Glutamatergic neuron (in vitro differentiated cells): Measurements from ENCODE around the gene CA5B. TPM values are rescaled to one million over a fixed set of nuclear protein-coding genes. Genes with fewer than 3 reads are reported as not detected.
"Not testable (repeated sequence)": the region's sequence is repeated elsewhere in the genome, so short reads cannot be mapped to it uniquely, and the experiment has no call there.

Source experiments
- DNase-seq: peaks from one replicate; pipeline ENCODE4 v3.0.0; 2022
- H3K27ac Mint-ChIP-seq: one replicate; pipeline ENCODE4 v1.8.0; 2020; ENCODE audit warnings: mild to moderate bottlenecking, mixed read lengths, inconsistent platforms; ENCODE audit not compliant: unreplicated experiment
- H3K27me3 Mint-ChIP-seq: one replicate; pipeline ENCODE4 v1.8.0; 2020; ENCODE audit warnings: mild to moderate bottlenecking, moderate library complexity, mixed read lengths, inconsistent platforms; ENCODE audit not compliant: unreplicated experiment
- H3K36me3 Mint-ChIP-seq: one replicate; pipeline ENCODE4 v1.8.0; 2020; ENCODE audit warnings: mild to moderate bottlenecking, mixed read lengths, inconsistent platforms; ENCODE audit not compliant: unreplicated experiment
- H3K4me1 Mint-ChIP-seq: one replicate; pipeline ENCODE4 v1.8.0; 2020; ENCODE audit warnings: mild to moderate bottlenecking, low read depth, mixed read lengths, inconsistent platforms; ENCODE audit not compliant: unreplicated experiment
- H3K4me3 Mint-ChIP-seq: one replicate; pipeline ENCODE4 v1.8.0; 2020; ENCODE audit warnings: mild to moderate bottlenecking, mixed read lengths, inconsistent platforms; ENCODE audit not compliant: unreplicated experiment
- H3K9me3 Mint-ChIP-seq: one replicate; pipeline ENCODE4 v1.8.0; 2020; ENCODE audit warnings: mild to moderate bottlenecking, moderate library complexity, mixed read lengths, inconsistent platforms; ENCODE audit not compliant: unreplicated experiment
- total RNA-seq: library from RNA; stranded (reverse); fragmentation: NEBNext Ultra II Directional; extraction: Animal tissue kit (Norgen Biotek cat#: 25700); gene quantifications from one replicate; pipeline ENCODE4 v1.2.1, GENCODE V29; 2021; ENCODE audit not compliant: unreplicated experiment
- TF ChIP-seq, protein P1 (sequence below): fragments of 200-600 bp; sonication (generic); IDR thresholded peaks from one replicate; pipeline ENCODE4 v1.5.0; 2021; ENCODE audit not compliant: partially characterized antibody, unreplicated experiment

The CA5B gene
- total RNA-seq, 1 donor from 2014 or later: 4.1 TPM

DNA sequence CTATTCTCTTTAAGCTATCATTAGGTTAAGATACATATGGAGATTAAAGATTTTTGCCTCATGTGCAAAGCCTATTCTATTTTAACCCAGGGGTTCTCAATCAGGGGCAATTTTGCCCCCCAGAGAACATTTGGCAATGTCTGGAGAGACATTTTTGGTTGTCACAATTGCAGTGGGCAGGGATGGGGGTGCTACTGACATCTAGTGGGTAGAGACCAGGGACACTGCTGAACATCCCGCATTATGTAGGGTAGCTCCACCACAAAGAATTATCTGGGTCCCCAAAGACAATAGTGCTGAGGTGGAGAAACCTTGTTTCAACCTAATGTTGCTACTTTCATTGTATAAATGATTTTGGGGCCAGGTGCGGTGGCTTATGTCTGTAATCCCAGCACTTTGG lies 13.2 kb upstream of the CA5B start:
- H3K9me3 Mint-ChIP-seq: no peaks in the 10 kb centered on the region
- H3K27ac Mint-ChIP-seq: no peak overlapping the region
- no peak overlapping the region for H3K4me3 Mint-ChIP-seq
- TF ChIP-seq, protein P1, sequence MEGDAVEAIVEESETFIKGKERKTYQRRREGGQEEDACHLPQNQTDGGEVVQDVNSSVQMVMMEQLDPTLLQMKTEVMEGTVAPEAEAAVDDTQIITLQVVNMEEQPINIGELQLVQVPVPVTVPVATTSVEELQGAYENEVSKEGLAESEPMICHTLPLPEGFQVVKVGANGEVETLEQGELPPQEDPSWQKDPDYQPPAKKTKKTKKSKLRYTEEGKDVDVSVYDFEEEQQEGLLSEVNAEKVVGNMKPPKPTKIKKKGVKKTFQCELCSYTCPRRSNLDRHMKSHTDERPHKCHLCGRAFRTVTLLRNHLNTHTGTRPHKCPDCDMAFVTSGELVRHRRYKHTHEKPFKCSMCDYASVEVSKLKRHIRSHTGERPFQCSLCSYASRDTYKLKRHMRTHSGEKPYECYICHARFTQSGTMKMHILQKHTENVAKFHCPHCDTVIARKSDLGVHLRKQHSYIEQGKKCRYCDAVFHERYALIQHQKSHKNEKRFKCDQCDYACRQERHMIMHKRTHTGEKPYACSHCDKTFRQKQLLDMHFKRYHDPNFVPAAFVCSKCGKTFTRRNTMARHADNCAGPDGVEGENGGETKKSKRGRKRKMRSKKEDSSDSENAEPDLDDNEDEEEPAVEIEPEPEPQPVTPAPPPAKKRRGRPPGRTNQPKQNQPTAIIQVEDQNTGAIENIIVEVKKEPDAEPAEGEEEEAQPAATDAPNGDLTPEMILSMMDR: no peak
- DNase-seq: no peak
- H3K27me3 Mint-ChIP-seq: no peaks in the 10 kb centered on the region
- H3K4me1 Mint-ChIP-seq: no peaks in the 10 kb centered on the region
- no peaks in the 10 kb centered on the region for H3K36me3 Mint-ChIP-seq

DNA sequence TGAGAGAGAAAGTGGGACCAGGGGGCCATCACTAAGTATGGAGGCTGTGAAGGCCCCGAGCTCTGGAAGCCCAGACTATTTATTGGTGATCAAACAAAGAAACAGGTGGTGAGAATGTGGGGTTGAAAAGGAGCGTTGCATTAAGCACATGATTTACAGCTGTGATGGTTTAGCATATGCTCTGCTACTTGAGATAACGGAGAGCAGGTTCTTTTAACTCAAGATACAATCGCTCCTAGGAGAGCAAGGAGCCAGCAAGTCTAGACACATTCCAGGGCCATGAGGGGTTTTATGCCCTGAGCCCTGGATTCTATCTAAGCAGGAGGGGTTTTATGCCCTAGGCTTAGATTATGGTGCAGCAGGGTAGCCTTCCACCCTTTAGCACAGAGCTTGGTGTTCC lies 6.7 kb upstream of the CA5B start:
- not testable (repeated sequence) for H3K9me3 Mint-ChIP-seq, DNase-seq, H3K36me3 Mint-ChIP-seq, H3K4me1 Mint-ChIP-seq, H3K27me3 Mint-ChIP-seq, H3K27ac Mint-ChIP-seq, H3K4me3 Mint-ChIP-seq

DNA sequence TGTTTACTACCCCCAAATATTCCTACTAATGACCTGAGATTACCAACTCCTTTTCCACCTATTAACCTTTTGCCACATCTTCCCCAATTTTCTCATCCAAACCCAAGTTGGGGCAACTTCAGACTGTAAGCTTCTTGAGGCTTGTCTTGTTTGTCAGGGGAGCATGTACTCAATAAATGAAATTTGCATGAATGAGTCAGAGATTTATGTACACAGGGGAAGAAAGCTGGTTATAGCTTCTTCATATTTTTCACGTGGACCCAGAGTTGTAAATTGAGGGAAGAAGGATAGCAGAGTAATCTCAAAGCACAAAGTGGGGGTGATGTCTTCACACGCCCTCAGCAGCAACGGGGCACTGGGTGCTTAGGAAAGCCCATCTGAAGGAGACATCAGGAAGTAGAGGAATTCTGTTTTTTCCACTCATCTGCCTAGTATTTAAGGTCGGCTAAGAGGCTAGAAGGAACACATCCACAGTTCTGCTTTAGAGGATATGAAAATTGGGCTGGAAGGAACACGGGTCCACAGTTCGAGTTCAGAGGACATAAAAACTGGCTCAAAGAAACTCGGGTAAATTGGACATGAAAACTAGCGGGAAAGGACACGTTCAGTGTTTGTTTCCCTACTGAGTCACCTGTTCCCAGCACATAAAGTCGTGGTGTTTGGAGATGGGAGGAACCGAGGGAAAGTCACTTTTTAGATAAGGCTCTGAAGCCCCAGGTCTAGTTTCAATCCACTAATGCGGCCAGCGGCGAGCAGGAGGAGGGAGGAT lies 696 bp upstream of the CA5B start:
- peak overlapping the region; percentile 74 for H3K4me3 Mint-ChIP-seq
- no peaks in the 10 kb centered on the region for H3K27me3 Mint-ChIP-seq
- TF ChIP-seq, protein P1: no peak
- no peaks in the 10 kb centered on the region for H3K36me3 Mint-ChIP-seq
- H3K4me1 Mint-ChIP-seq: no peaks in the 10 kb centered on the region
- no peak overlapping the region for H3K27ac Mint-ChIP-seq
- DNase-seq: no peak
- no peaks in the 10 kb centered on the region for H3K9me3 Mint-ChIP-seq

DNA sequence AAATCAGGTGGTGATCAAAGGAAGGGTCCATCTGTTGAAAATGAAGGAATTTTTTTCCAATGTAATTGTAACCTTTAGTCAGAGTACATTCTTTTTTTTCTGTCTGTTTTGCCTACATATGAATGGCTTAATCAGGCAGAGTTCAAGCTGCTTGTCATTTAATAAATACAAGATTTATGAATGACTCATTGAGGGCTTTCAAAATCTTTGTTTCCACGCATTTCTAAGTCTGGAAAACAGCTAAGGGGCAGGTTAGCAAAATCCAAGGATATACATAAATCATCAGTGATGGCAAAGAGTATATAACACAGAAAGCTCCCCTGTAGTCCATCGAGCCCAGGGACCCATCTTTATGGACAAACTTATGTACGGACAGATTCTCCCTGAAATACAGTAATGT lies 1.8 kb downstream of the CA5B start:
- Mint-ChIP-seq H3K27me3 (no peaks in the 10 kb centered on the region), H3K4me3 (no peak overlapping the region), H3K36me3 (no peaks in the 10 kb centered on the region), H3K9me3 (no peaks in the 10 kb centered on the region), H3K4me1 (no peaks in the 10 kb centered on the region), H3K27ac (no peak overlapping the region)
- TF ChIP-seq, protein P1: no peak
- no peak for DNase-seq

DNA sequence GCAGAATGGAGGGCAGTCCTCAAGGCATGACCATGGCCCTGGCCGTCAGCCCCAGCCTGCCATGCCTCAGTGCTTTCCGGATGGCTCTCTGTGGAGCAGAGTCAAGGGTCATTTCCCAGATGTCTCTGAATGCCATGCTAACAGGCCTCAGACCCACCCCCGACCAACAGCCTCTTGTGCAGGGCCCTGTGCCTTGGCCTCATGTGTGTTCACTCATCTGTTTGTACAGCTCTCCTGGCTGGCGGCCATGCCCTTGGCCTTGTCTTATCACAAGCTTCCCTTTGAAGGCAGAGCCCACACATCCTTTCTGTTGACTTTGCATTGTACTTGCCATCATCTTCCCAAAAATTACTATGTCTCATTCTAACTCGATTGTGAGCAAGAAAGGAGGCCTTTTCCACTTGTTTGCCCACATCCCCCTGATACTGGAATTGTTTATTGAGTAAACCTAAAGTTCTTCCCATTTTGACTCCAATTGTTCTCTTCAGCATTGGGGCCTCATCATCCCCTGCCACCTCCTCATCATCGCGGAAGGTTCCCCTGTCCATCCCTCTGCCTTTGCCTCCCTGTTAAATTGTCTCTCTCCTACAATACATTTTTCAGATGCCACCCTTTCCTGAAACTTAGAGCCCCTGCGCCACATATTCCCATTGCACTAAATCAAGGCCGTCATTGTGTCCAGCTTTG lies 6.3 kb downstream of the CA5B start:
- Mint-ChIP-seq H3K27ac (no peak overlapping the region), H3K36me3 (no peaks in the 10 kb centered on the region), H3K4me3 (no peak overlapping the region), H3K27me3 (no peaks in the 10 kb centered on the region), H3K4me1 (no peaks in the 10 kb centered on the region), H3K9me3 (no peaks in the 10 kb centered on the region)
- no peak for DNase-seq
- TF ChIP-seq, protein P1: no peak
